HCT116 (cell line): ENCODE results near the gene XPNPEP2. TPM values are rescaled to one million over a fixed set of nuclear protein-coding genes. Genes with fewer than 3 reads are reported as not detected.

ENCODE experiments used
- ATAC-seq: fragments of 200-7000 bp; cut with Tn5 transposase; 2 replicates; pipeline ENCODE4 v1.9.1; 2020; ENCODE audit warnings: mild to moderate bottlenecking, moderate library complexity
- BruUV-seq: library from RNA; stranded (reverse); fragments of 400-500 nt; replicated peaks from 2 replicates; lab custom pipeline; 2021; lab: Mats Ljungman, UMichigan
- CTCF ChIA-PET: fragments of 300-600 bp; sonication (Branson Sonifier 250); formaldehyde crosslinking; loops from one replicate; lab custom pipeline; 2021; ENCODE audit warnings: antibody characterized with exemption; lab: Charles Lee
- POLR2A ChIA-PET: fragments of 300-600, 350-600 bp; sonication (Branson Sonifier 250); formaldehyde crosslinking; loops from one replicate; lab custom pipeline; 2021; ENCODE audit warnings: antibody characterized with exemption; lab: Charles Lee
- RAD21 ChIA-PET, 2 experiments: fragments of 300-600 bp; sonication (Branson Sonifier 250); formaldehyde crosslinking; loops; one replicate each; lab custom pipeline; 2023; ENCODE audit warnings: low total read pairs in 2 of 2; ENCODE audit not compliant: uncharacterized antibody in 2 of 2, unreplicated experiment in 2 of 2, low non-redundant PET in 1 of 2; lab: Charles Lee
- DNase-seq: peaks from one replicate; pipeline ENCODE4 v3.0.0-alpha.2; 2010; ENCODE audit warnings: low read depth, low spot score
- H2AFZ ChIP-seq: fragments of 200-600 bp; shearing (Covaris generic), sonication (generic); 2 replicates; pipeline ENCODE4 v1.6.1; 2017; ENCODE audit warnings: low read depth, mixed run types, mixed read lengths, antibody characterized with exemption, low read length; ENCODE audit not compliant: poor library complexity, severe bottlenecking
- H3K27ac ChIP-seq: 2 replicates; pipeline ENCODE4 v1.5.1; 2012; ENCODE audit warnings: low read depth, low read length
- H3K27me3 ChIP-seq: fragments of 200-600 bp; sonication (generic); 2 replicates; pipeline ENCODE4 v1.6.1; 2016; ENCODE audit warnings: mixed run types, low read length, mixed read lengths; ENCODE audit not compliant: insufficient read depth
- H3K36me3 ChIP-seq, 2 experiments: fragments of 200-500 bp in 1 of 2; fragments of 200-600 bp in 1 of 2; sonication (Bioruptor generic) in 1 of 2; sonication (generic) in 1 of 2; 2 replicates each; pipeline versions ENCODE4 v1.5.1 to v1.6.1; 2014 to 2016; ENCODE audit warnings: low read length in 2 of 2, inconsistent platforms in 1 of 2, mixed read lengths in 1 of 2, mixed run types in 1 of 2; ENCODE audit not compliant: insufficient read depth in 2 of 2, control insufficient read depth in 1 of 2
- H3K4me1 ChIP-seq, 2 experiments: fragments of 200-600 bp in 1 of 2; sonication (generic) in 1 of 2; 2 replicates each; pipeline versions ENCODE4 v1.5.1 to v1.6.1; 2012 to 2017; ENCODE audit warnings: low read length in 2 of 2, inconsistent platforms in 1 of 2, mild to moderate bottlenecking in 1 of 2, mixed read lengths in 1 of 2, mixed run types in 1 of 2, moderate library complexity in 1 of 2; ENCODE audit not compliant: insufficient read depth in 2 of 2, control insufficient read depth in 1 of 2
- H3K4me2 ChIP-seq: fragments of 200-600 bp; sonication (generic); 2 replicates; pipeline ENCODE4 v1.6.1; 2017; ENCODE audit warnings: mixed run types, low read length, mixed read lengths
- H3K4me3 ChIP-seq, 2 experiments: fragments of 200-600 bp in 1 of 2; sonication (generic) in 1 of 2; replicated peaks in 1 of 2; 2 replicates each; pipeline ENCODE4 v1.5.1; 2011 to 2016; ENCODE audit warnings: low read length in 2 of 2, control low read depth in 1 of 2, low read depth in 1 of 2, mild to moderate bottlenecking in 1 of 2, mixed read lengths in 1 of 2, mixed run types in 1 of 2
- H3K79me2 ChIP-seq: fragments of 200-600 bp; sonication (generic); 2 replicates; pipeline ENCODE4 v1.6.1; 2017; ENCODE audit warnings: mild to moderate bottlenecking, mixed run types, low read length, moderate library complexity, mixed read lengths; ENCODE audit not compliant: insufficient read depth
- H3K9ac ChIP-seq: fragments of 200-600 bp; sonication (generic); 2 replicates; pipeline ENCODE4 v1.6.1; 2016; ENCODE audit warnings: low read length, mixed read lengths
- H3K9me2 ChIP-seq: fragments of 200-600 bp; sonication (generic), shearing (Covaris generic); 2 replicates; pipeline ENCODE4 v1.6.1; 2017; ENCODE audit warnings: mixed run types, mild to moderate bottlenecking, moderate library complexity; ENCODE audit not compliant: insufficient read depth
- H3K9me3 ChIP-seq, 2 experiments: fragments of 200-500 bp in 1 of 2; fragments of 200-600 bp in 1 of 2; sonication (Bioruptor generic) in 1 of 2; sonication (generic) in 1 of 2; 2 replicates each; pipeline ENCODE4 v1.6.1; 2014 to 2017; ENCODE audit warnings: low read length in 2 of 2, mixed read lengths in 2 of 2, inconsistent platforms in 1 of 2, low read depth in 1 of 2, mild to moderate bottlenecking in 1 of 2, mixed run types in 1 of 2, moderate library complexity in 1 of 2; ENCODE audit not compliant: control insufficient read depth in 1 of 2, insufficient read depth in 1 of 2
- H4K20me1 ChIP-seq: fragments of 200-600 bp; sonication (generic), shearing (Covaris generic); 2 replicates; pipeline ENCODE4 v1.6.1; 2017; ENCODE audit warnings: mixed run types, mild to moderate bottlenecking, moderate library complexity; ENCODE audit not compliant: insufficient read depth
- ELF1 ChIP-seq: IDR thresholded peaks from 2 replicates; pipeline ENCODE4 v1.6.1; 2012; ENCODE audit warnings: low read depth, borderline replicate concordance
- JUND ChIP-seq: IDR thresholded peaks from 2 replicates; pipeline ENCODE4 v1.6.1; 2012
- POLR2A ChIP-seq: IDR thresholded peaks from 2 replicates; pipeline ENCODE4 v1.7.0; 2011; ENCODE audit warnings: borderline replicate concordance; ENCODE audit not compliant: insufficient read depth, insufficient read length; ENCODE audit errors: extremely low read depth
- POLR2AphosphoS5 ChIP-seq: IDR thresholded peaks from 2 replicates; pipeline ENCODE4 v1.6.1; 2011; ENCODE audit warnings: mild to moderate bottlenecking, low read depth, low read length, moderate library complexity
- RAD21 ChIP-seq: IDR thresholded peaks from 2 replicates; pipeline ENCODE4 v1.6.1; 2012; ENCODE audit warnings: low read depth, mild to moderate bottlenecking
- SP1 ChIP-seq: IDR thresholded peaks from 2 replicates; pipeline ENCODE4 v1.6.1; 2012; ENCODE audit warnings: low read depth
- TCF7L2 ChIP-seq: IDR thresholded peaks from 2 replicates; pipeline ENCODE4 v1.7.0; 2011; ENCODE audit warnings: borderline replicate concordance, inconsistent platforms; ENCODE audit not compliant: insufficient read depth, insufficient read length; ENCODE audit errors: extremely low read depth
- ZFX ChIP-seq: fragments of 450-650 bp; IDR thresholded peaks from 2 replicates; pipeline ENCODE4 v1.6.1; 2017
- intact Hi-C: fragments of 100-400 bp; cut with micrococcal nuclease; formaldehyde crosslinking; loops from 2 replicates; pipeline ENCODE4 v1.10.0; 2022
- total RNA-seq: library from RNA; stranded (reverse); gene quantifications from one replicate; pipeline ENCODE4 v1.2.1, GENCODE V29; 2021; ENCODE audit not compliant: unreplicated experiment
- TF ChIP-seq, protein P1 (sequence below), 3 experiments: fragments of 200-600 bp in 1 of 3; sonication (generic) in 1 of 3; IDR thresholded peaks in 2 of 3; conservative IDR thresholded peaks in 1 of 3; 2 replicates each; pipeline ENCODE4 v1.5.1; 2012 to 2017; ENCODE audit warnings: low read depth in 2 of 3, low read length in 2 of 3, antibody characterized with exemption in 1 of 3, borderline replicate concordance in 1 of 3, control low read depth in 1 of 3, mild to moderate bottlenecking in 1 of 3, mixed read lengths in 1 of 3, mixed run types in 1 of 3, moderate library complexity in 1 of 3; ENCODE audit not compliant: insufficient read depth in 1 of 3
- TF ChIP-seq, protein P2 (sequence below): IDR thresholded peaks from 2 replicates; pipeline ENCODE4 v1.6.1; 2012
- TF ChIP-seq, protein P3 (sequence below): IDR thresholded peaks from 2 replicates; pipeline ENCODE4 v1.6.1; 2012

Gene XPNPEP2
- total RNA-seq, 1 experiment from 2014 or later: not detected

DNA sequence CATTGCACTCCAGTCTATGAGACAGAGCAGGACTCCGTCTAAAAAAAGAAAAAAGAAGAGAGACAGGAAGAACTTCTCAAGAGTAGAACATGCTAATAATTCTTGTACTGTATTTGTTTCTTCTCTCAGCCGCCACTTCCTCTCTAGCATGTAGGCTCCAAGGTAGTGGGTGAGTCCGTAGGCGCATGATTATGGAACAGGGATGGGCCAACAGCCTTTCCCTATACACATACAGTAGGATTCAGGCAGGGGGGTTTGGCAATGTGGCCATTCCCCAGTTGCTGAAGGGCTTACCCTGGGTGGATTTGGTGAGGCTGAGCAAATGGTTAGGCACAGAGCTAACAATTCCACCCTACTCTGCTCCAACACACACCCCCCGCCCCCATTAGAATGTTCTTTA is 49.0 kb upstream of the XPNPEP2 start:
- H3K36me3 ChIP-seq: no peaks in the 10 kb centered on the region
- DNase-seq (no peak), ATAC-seq (no peak)
- ChIA-PET CTCF (no interaction called here), POLR2A (no interaction called here), RAD21 (no interaction called here)
- H3K9me3 ChIP-seq: no peaks in the 10 kb centered on the region
- no peaks in the 10 kb centered on the region for H4K20me1 ChIP-seq
- no peaks in the 10 kb centered on the region for H3K9me2 ChIP-seq
- no peak overlapping the region for H3K4me2 ChIP-seq
- H2AFZ ChIP-seq: no peak overlapping the region
- H3K4me3 ChIP-seq: no peak overlapping the region
- TF ChIP-seq POLR2A: no peak
- TF ChIP-seq, protein P1, sequence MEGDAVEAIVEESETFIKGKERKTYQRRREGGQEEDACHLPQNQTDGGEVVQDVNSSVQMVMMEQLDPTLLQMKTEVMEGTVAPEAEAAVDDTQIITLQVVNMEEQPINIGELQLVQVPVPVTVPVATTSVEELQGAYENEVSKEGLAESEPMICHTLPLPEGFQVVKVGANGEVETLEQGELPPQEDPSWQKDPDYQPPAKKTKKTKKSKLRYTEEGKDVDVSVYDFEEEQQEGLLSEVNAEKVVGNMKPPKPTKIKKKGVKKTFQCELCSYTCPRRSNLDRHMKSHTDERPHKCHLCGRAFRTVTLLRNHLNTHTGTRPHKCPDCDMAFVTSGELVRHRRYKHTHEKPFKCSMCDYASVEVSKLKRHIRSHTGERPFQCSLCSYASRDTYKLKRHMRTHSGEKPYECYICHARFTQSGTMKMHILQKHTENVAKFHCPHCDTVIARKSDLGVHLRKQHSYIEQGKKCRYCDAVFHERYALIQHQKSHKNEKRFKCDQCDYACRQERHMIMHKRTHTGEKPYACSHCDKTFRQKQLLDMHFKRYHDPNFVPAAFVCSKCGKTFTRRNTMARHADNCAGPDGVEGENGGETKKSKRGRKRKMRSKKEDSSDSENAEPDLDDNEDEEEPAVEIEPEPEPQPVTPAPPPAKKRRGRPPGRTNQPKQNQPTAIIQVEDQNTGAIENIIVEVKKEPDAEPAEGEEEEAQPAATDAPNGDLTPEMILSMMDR (IDR thresholded peaks at IDR 0.05 in 2 of 3, conservative IDR thresholded peaks at IDR 0.05 in 1 of 3; ENCODE audit: borderline replicate concordance in 1 of 3, insufficient read depth in 1 of 3, low read depth in 2 of 3, low read length in 2 of 3): no peak
- TF ChIP-seq TCF7L2: no peak
- TF ChIP-seq POLR2AphosphoS5: no peak
- no peak for TF ChIP-seq ZFX
- TF ChIP-seq ELF1: no peak
- TF ChIP-seq, protein P2, sequence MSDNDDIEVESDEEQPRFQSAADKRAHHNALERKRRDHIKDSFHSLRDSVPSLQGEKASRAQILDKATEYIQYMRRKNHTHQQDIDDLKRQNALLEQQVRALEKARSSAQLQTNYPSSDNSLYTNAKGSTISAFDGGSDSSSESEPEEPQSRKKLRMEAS: no peak
- TF ChIP-seq SP1: no peak
- TF ChIP-seq, protein P3, sequence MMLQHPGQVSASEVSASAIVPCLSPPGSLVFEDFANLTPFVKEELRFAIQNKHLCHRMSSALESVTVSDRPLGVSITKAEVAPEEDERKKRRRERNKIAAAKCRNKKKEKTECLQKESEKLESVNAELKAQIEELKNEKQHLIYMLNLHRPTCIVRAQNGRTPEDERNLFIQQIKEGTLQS: no peak
- no peak for TF ChIP-seq JUND
- no peak for TF ChIP-seq RAD21
- TF ChIP-seq, all 23 proteins: peak for 0
- H3K79me2 ChIP-seq: no peaks in the 10 kb centered on the region
- BruUV-seq: no TSS peak
- H3K27ac ChIP-seq: no peak overlapping the region
- no peaks in the 10 kb centered on the region for H3K4me1 ChIP-seq
- intact Hi-C loops: no loop called here
- H3K27me3 ChIP-seq: no peaks in the 10 kb centered on the region
- H3K9ac ChIP-seq: no peak overlapping the region
